ENCODE data around the gene CGNL1. TPM values are rescaled to one million over a fixed set of nuclear protein-coding genes. Genes with fewer than 3 reads are reported as not detected.
A peak's percentile ranks its signal among the peaks of the same experiment; 100 is the strongest.

The CGNL1 gene
- polyA plus RNA-seq, 2 of the 4 experiments (the other 2 are of a cell fraction) = 1.4 to 1.8 TPM

GRCh38 chr15:57485869-57486268, 109.6 kb downstream of the CGNL1 start (continued):
- TF ChIP-seq CHD4 (IDR thresholded peaks at IDR 0.05; ENCODE audit: borderline replicate concordance) = no peak
- peak; percentile 13 to 29; a peak in 1 of 5 replicates for TF ChIP-seq RAD21 (conservative IDR thresholded peaks at IDR 0.05 in 1 of 2, IDR thresholded peaks at IDR 0.05 in 1 of 2)
- no peak for TF ChIP-seq CTCF (IDR thresholded peaks at IDR 0.05)
- TF ChIP-seq CBX2 (IDR thresholded peaks at IDR 0.05; ENCODE audit: borderline replicate concordance, low read depth) = no peak
- TF ChIP-seq FOXS1 (CRISPR knock-in tag; IDR thresholded peaks at IDR 0.05) = peak; percentile 13; the same call in 1 of the 2 replicates
- TF ChIP-seq ZSCAN20 (CRISPR knock-in tag; IDR thresholded peaks at IDR 0.05) = no peak
- no peak for TF ChIP-seq MYC (IDR thresholded peaks at IDR 0.05; ENCODE audit: borderline replicate concordance, low read length)
- TF ChIP-seq ATOH8 (CRISPR knock-in tag; IDR thresholded peaks at IDR 0.05; ENCODE audit: low read depth) = no peak
- no peak for TF ChIP-seq NFE2L2 (conservative IDR thresholded peaks at IDR 0.05; ENCODE audit: low read length)
- TF ChIP-seq CEBPB (IDR thresholded peaks at IDR 0.05) = no peak
- no peak for TF ChIP-seq RARB (CRISPR knock-in tag; IDR thresholded peaks at IDR 0.05)
- peak in 1 of 2 experiments; percentile 64; a peak in 2 of 5 replicates for TF ChIP-seq JUN (IDR thresholded peaks at IDR 0.05)
- TF ChIP-seq SREBF2 (IDR thresholded peaks at IDR 0.05) = no peak
- no peak for TF ChIP-seq BCL3 (IDR thresholded peaks at IDR 0.05)
- no peak for TF ChIP-seq EHMT2 (IDR thresholded peaks at IDR 0.05; ENCODE audit: low read depth)
- no peak for TF ChIP-seq HMGXB4 (CRISPR knock-in tag; IDR thresholded peaks at IDR 0.05; ENCODE audit: borderline replicate concordance)
- no peak for TF ChIP-seq POLR2A (IDR thresholded peaks at IDR 0.05; ENCODE audit: low read length)
- no peak for TF ChIP-seq SMC3 (IDR thresholded peaks at IDR 0.05)
- peak; percentile 32 to 46; a peak in 2 of 5 replicates for TF ChIP-seq EP300 (IDR thresholded peaks at IDR 0.05)
- TF ChIP-seq PHF8 (IDR thresholded peaks at IDR 0.05; ENCODE audit: borderline replicate concordance, low read depth) = no peak
- TF ChIP-seq REST (IDR thresholded peaks at IDR 0.05) = no peak
- no peak for TF ChIP-seq NR3C1 (IDR thresholded peaks at IDR 0.05)
- no peak for TF ChIP-seq HES2 (IDR thresholded peaks at IDR 0.05)
- TF ChIP-seq FOSB (CRISPR knock-in tag; IDR thresholded peaks at IDR 0.05) = no peak
- no peak for TF ChIP-seq USF2 (IDR thresholded peaks at IDR 0.05)
- TF ChIP-seq RNF2 (IDR thresholded peaks at IDR 0.05; ENCODE audit: borderline replicate concordance, low read depth) = no peak
- TF ChIP-seq JUNB (IDR thresholded peaks at IDR 0.05) = peak; percentile 91
- no peak for TF ChIP-seq BHLHE40 (IDR thresholded peaks at IDR 0.05; ENCODE audit: low read depth, low read length)
- TF ChIP-seq CHD2 (IDR thresholded peaks at IDR 0.05; ENCODE audit: low read length, partially characterized antibody) = no peak
- no peak for TF ChIP-seq KDM5A (IDR thresholded peaks at IDR 0.05)
- TF ChIP-seq HEYL (CRISPR knock-in tag; IDR thresholded peaks at IDR 0.05) = no peak
- no peak for TF ChIP-seq HDAC2 (IDR thresholded peaks at IDR 0.05)
- TF ChIP-seq ZFP36 (IDR thresholded peaks at IDR 0.05; ENCODE audit: borderline replicate concordance, partially characterized antibody) = no peak
- no peak for TF ChIP-seq TFCP2L1 (CRISPR knock-in tag; IDR thresholded peaks at IDR 0.05)
- TF ChIP-seq NPAS2 (CRISPR knock-in tag; IDR thresholded peaks at IDR 0.05; ENCODE audit: borderline replicate concordance) = no peak
